ENCODE results near the gene HNF1A. TPM values are rescaled to one million over a fixed set of nuclear protein-coding genes. Genes with fewer than 3 reads are reported as not detected.

HNF1A gene
- total and polyA plus RNA-seq, 2 of the 13 experiments (the other 11 are each of a cell fraction or from before 2014, with no cell fraction given) = 13.4 to 34.7 TPM

- TF ChIP-seq KDM5A (IDR thresholded peaks at IDR 0.05; ENCODE audit: borderline replicate concordance, low read length) (no peak; the same call in 1 of the 2 replicates), SNRNP70 (IDR thresholded peaks at IDR 0.05; ENCODE audit: low read depth, low read length) (no peak), ZNF224 (CRISPR knock-in tag; IDR thresholded peaks at IDR 0.05) (no peak), KLF11 (CRISPR knock-in tag; IDR thresholded peaks at IDR 0.05) (no peak), ZBTB44 (CRISPR knock-in tag; IDR thresholded peaks at IDR 0.05) (no peak), DBP (CRISPR knock-in tag; IDR thresholded peaks at IDR 0.05; ENCODE audit: not compliant biosample characterization) (no peak), PAF1 (CRISPR knock-in tag; IDR thresholded peaks at IDR 0.05) (no peak), ESRRA (CRISPR knock-in tag; IDR thresholded peaks at IDR 0.05; ENCODE audit: low read depth) (no peak), ZNF788 (CRISPR knock-in tag; IDR thresholded peaks at IDR 0.05; ENCODE audit: borderline replicate concordance) (no peak), ELF4 (CRISPR knock-in tag; IDR thresholded peaks at IDR 0.05; ENCODE audit: borderline replicate concordance) (no peak), RBFOX2 (IDR thresholded peaks at IDR 0.05; ENCODE audit: low read depth, low read length) (peak; percentile 61), NFKBIZ (CRISPR knock-in tag; IDR thresholded peaks at IDR 0.05) (0 out of 2 replicates have a peak, but pooled peaks have one; percentile 7), ZNF552 (CRISPR knock-in tag; IDR thresholded peaks at IDR 0.05; ENCODE audit: borderline replicate concordance) (no peak), SOX5 (CRISPR knock-in tag; IDR thresholded peaks at IDR 0.05; ENCODE audit: borderline replicate concordance) (peak; percentile 90), MEIS1 (CRISPR knock-in tag; IDR thresholded peaks at IDR 0.05; ENCODE audit: borderline replicate concordance) (no peak), ZNF451 (CRISPR knock-in tag; IDR thresholded peaks at IDR 0.05) (no peak), SRSF9 (IDR thresholded peaks at IDR 0.05; ENCODE audit: borderline replicate concordance, insufficient read depth, low read depth, low read length, poor library complexity, severe bottlenecking) (no peak), RARA (CRISPR knock-in tag; IDR thresholded peaks at IDR 0.05) (peak; percentile 41; the same call in 1 of the 2 replicates), ZNF256 (CRISPR knock-in tag; conservative IDR thresholded peaks at IDR 0.05) (no peak), ZNF800 (CRISPR knock-in tag; IDR thresholded peaks at IDR 0.05) (no peak), ZNF496 (CRISPR knock-in tag; IDR thresholded peaks at IDR 0.05; ENCODE audit: insufficient replicate concordance) (no peak), ZNF292 (CRISPR knock-in tag; IDR thresholded peaks at IDR 0.05; ENCODE audit: borderline replicate concordance, low read depth) (peak; percentile 13; the same call in 1 of the 2 replicates), ZNF580 (CRISPR knock-in tag; IDR thresholded peaks at IDR 0.05; ENCODE audit: borderline replicate concordance, low read depth) (no peak)
These were observed 2.5 kb downstream of the HNF1A start (continued) for GRCh38 chr12:120980800-120981368.

Measured in HepG2 (cell line).